Mesenchymal stem cell (in vitro differentiated cells and primary cell): ENCODE results near the gene PRDM8.
A peak's percentile ranks its signal among the peaks of the same experiment; 100 is the strongest.

Experiments
- DNase-seq: peaks from one replicate; pipeline ENCODE4 v3.0.0-alpha.2; 2013
- H2AFZ ChIP-seq: one replicate; pipeline ENCODE4 v1.6.1; 2013; ENCODE audit warnings: low read depth, mild to moderate bottlenecking, control low read depth, inconsistent platforms, low read length, moderate library complexity
- H2AK5ac ChIP-seq: 2 replicates; pipeline ENCODE4 v1.6.1; 2013; ENCODE audit warnings: low read length, moderate library complexity, mild to moderate bottlenecking, inconsistent platforms; ENCODE audit not compliant: severe bottlenecking
- H2BK120ac ChIP-seq: one replicate; pipeline ENCODE4 v1.6.1; 2013; ENCODE audit warnings: low read depth, mild to moderate bottlenecking, inconsistent platforms, low read length, moderate library complexity
- H2BK12ac ChIP-seq, 2 experiments: one replicate each; pipeline ENCODE4 v1.6.1; 2013; ENCODE audit warnings: inconsistent platforms in 2 of 2, low read length in 2 of 2, mild to moderate bottlenecking in 2 of 2, moderate library complexity in 2 of 2, control low read depth in 1 of 2
- H2BK15ac ChIP-seq: one replicate; pipeline ENCODE4 v1.6.1; 2013; ENCODE audit warnings: mild to moderate bottlenecking, low read depth, inconsistent platforms; ENCODE audit not compliant: poor library complexity, severe bottlenecking
- H2BK5ac ChIP-seq: 2 replicates; pipeline ENCODE4 v1.6.1; 2013; ENCODE audit warnings: low read depth, mild to moderate bottlenecking, low read length, control low read depth, inconsistent platforms; ENCODE audit not compliant: poor library complexity, severe bottlenecking
- H3K14ac ChIP-seq, 2 experiments: one replicate each; pipeline ENCODE4 v1.6.1; 2013; ENCODE audit warnings: inconsistent platforms in 2 of 2, low read length in 2 of 2, control low read depth in 1 of 2, mild to moderate bottlenecking in 1 of 2, moderate library complexity in 1 of 2
- H3K18ac ChIP-seq, 2 experiments: one replicate each; pipeline ENCODE4 v1.6.1; 2013; ENCODE audit warnings: inconsistent platforms in 2 of 2, low read length in 2 of 2, control low read depth in 1 of 2, low read depth in 1 of 2, mild to moderate bottlenecking in 1 of 2
- H3K23ac ChIP-seq, 2 experiments: one replicate each; pipeline ENCODE4 v1.6.1; 2013; ENCODE audit warnings: inconsistent platforms in 2 of 2, low read length in 2 of 2, mild to moderate bottlenecking in 2 of 2, moderate library complexity in 2 of 2, control low read depth in 1 of 2
- H3K27ac ChIP-seq: 2 replicates; pipeline ENCODE4 v1.5.1; 2013; ENCODE audit warnings: mild to moderate bottlenecking, moderate library complexity, low read length, control low read depth, inconsistent platforms; ENCODE audit not compliant: poor library complexity, severe bottlenecking
- H3K27me3 ChIP-seq, 2 experiments: 2 replicates each; pipeline versions ENCODE4 v1.6.1 to v1.7.0; 2013; ENCODE audit warnings: low read length in 2 of 2, mild to moderate bottlenecking in 2 of 2, moderate library complexity in 2 of 2, control low read depth in 1 of 2, inconsistent platforms in 1 of 2; ENCODE audit not compliant: control insufficient read depth in 1 of 2, insufficient read depth in 1 of 2
- H3K36me3 ChIP-seq, 2 experiments: 2 replicates each; pipeline versions ENCODE4 v1.6.1 to v1.7.0; 2013; ENCODE audit warnings: low read length in 2 of 2, control low read depth in 1 of 2, inconsistent platforms in 1 of 2, low read depth in 1 of 2, mild to moderate bottlenecking in 1 of 2; ENCODE audit not compliant: insufficient read depth in 2 of 2, control insufficient read depth in 1 of 2
- H3K4ac ChIP-seq, 2 experiments: one replicate each; pipeline ENCODE4 v1.6.1; 2013; ENCODE audit warnings: inconsistent platforms in 2 of 2, low read length in 2 of 2, mild to moderate bottlenecking in 2 of 2, moderate library complexity in 2 of 2, control low read depth in 1 of 2, low read depth in 1 of 2
- H3K4me1 ChIP-seq: 2 replicates; pipeline ENCODE4 v1.6.1; 2013; ENCODE audit warnings: low read depth, low read length, control low read depth; ENCODE audit not compliant: control insufficient read depth, insufficient read depth
- H3K4me2 ChIP-seq: 2 replicates; pipeline ENCODE4 v1.6.1; 2013; ENCODE audit warnings: low read length, mild to moderate bottlenecking, inconsistent platforms; ENCODE audit not compliant: poor library complexity, severe bottlenecking
- H3K4me3 ChIP-seq, 2 experiments: 2 replicates each; pipeline versions ENCODE4 v1.5.1 to v1.7.0; 2013; ENCODE audit warnings: low read length in 2 of 2, mild to moderate bottlenecking in 2 of 2, control low read depth in 1 of 2, low read depth in 1 of 2; ENCODE audit not compliant: insufficient read depth in 1 of 2
- H3K79me1 ChIP-seq: replicated peaks from 2 replicates; pipeline ENCODE4 v1.6.1; 2013; ENCODE audit warnings: mild to moderate bottlenecking, control low read depth, low read length, inconsistent platforms; ENCODE audit not compliant: poor library complexity, severe bottlenecking
- H3K9ac ChIP-seq: 2 replicates; pipeline ENCODE4 v1.7.0; 2013; ENCODE audit warnings: mild to moderate bottlenecking, low read length, moderate library complexity
- H3K9me3 ChIP-seq: 2 replicates; pipeline ENCODE4 v1.7.0; 2013; ENCODE audit warnings: mild to moderate bottlenecking, low read length; ENCODE audit not compliant: control insufficient read depth
- H4K8ac ChIP-seq: one replicate; pipeline ENCODE4 v1.6.1; 2013; ENCODE audit warnings: inconsistent platforms, mild to moderate bottlenecking, low read length, moderate library complexity
- H4K91ac ChIP-seq: one replicate; pipeline ENCODE4 v1.6.1; 2013; ENCODE audit warnings: mild to moderate bottlenecking, low read length, inconsistent platforms
- WGBS: methylation state at CpG from one replicate; pipeline ENCODE4 v1.1.7; 2013; ENCODE audit warnings: mixed read lengths; 5-methylcytosine and 5-hydroxymethylcytosine counted together

The PRDM8 gene

DNA sequence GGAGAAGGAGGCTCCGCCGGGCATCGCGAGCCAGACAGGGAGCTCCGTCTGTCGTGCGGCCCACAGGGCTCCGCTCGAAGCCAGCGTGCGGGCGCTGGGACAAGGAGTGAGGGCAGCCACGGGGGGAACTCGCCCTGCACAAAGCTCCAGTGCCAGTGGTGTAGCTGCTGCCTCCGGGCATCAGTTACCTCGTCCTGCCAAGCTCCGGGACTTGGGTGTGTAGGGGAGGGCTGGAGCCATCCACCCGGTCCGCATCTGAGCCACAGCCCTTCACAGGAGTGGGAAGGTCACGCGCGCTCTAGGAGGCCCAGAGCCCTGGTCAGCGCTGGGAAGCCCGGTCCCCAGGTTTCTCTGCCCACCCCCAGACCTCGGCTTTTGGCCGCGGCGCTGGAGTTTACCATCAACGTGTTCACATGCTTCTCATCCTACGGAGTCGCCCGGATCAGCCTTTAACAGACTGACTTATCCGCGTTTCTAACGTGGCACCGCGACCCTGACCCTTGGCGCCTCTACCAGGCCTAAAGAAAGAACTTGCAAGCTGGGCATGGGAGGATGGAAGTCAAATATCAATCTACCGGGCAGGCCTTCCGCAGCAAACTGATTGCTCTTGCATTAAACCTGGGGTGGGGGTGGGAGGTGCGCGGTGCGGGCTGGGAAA, 8.4 kb upstream of the PRDM8 start:
- H3K27me3 ChIP-seq: no peaks in the 10 kb centered on the region
- no peak overlapping the region for H2AK5ac ChIP-seq
- H2BK15ac ChIP-seq: no peak overlapping the region
- H3K9ac ChIP-seq: no peak overlapping the region
- no peak overlapping the region for H3K4me2 ChIP-seq
- H4K8ac ChIP-seq: no peak overlapping the region
- H2BK120ac ChIP-seq: no peak overlapping the region
- H3K4me1 ChIP-seq: peaks cover 19% of the 10 kb centered on the region
- no peak overlapping the region for H3K4ac ChIP-seq
- peak overlapping the region in 1 of 2 experiments; percentile 42 for H3K23ac ChIP-seq
- peak overlapping the region; percentile 9 for H4K91ac ChIP-seq
- no peaks in the 10 kb centered on the region for H3K9me3 ChIP-seq
- H3K79me1 ChIP-seq: peaks cover 18% of the 10 kb centered on the region
- peaks cover 3 to 8% of the 10 kb centered on the region in 2 experiments for H3K36me3 ChIP-seq
- no peak for DNase-seq
- H3K27ac ChIP-seq: no peak overlapping the region
- H2BK12ac ChIP-seq: no peak overlapping the region
- H3K14ac ChIP-seq: no peak overlapping the region
- H2BK5ac ChIP-seq: no peak overlapping the region
- WGBS: 25% methylated on average over 38 of the region's 43 CpGs
- no peak overlapping the region for H3K4me3 ChIP-seq
- no peak overlapping the region for H3K18ac ChIP-seq
- no peak overlapping the region for H2AFZ ChIP-seq

DNA sequence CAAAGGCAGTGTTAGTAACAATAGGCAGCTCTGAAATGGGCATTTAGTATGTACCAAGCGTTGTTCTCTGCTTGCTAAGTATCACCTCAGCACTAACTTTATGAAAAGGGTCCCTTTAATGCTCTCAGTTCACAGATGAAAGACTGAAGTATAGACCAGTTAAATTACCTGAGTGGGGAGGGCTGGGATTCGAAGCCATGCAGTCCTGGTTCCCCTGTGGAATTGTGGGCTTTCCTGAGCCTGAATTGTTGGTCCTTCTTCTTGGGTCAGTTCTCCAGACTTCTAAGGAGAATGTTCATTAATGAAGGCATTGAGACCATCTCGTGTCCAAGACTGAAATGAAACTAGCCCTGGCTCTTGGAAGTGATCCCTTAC, 7.7 kb upstream of the PRDM8 start:
- Histone ChIP-seq H3K4me1 (peaks cover 19% of the 10 kb centered on the region), H2AFZ (no peak overlapping the region), H3K4me3 (peak overlapping the region in 1 of 2 experiments; percentile 15), H2BK12ac (no peak overlapping the region), H3K9me3 (no peaks in the 10 kb centered on the region), H3K4me2 (peak overlapping the region; percentile 58), H3K9ac (no peak overlapping the region), H2BK15ac (no peak overlapping the region), H3K36me3 (peaks cover 3 to 8% of the 10 kb centered on the region in 2 experiments), H4K8ac (no peak overlapping the region), H3K4ac (no peak overlapping the region), H2AK5ac (no peak overlapping the region), H3K27me3 (no peaks in the 10 kb centered on the region), H3K79me1 (peaks cover 18% of the 10 kb centered on the region), H2BK5ac (no peak overlapping the region), H4K91ac (no peak overlapping the region), H3K27ac (no peak overlapping the region), H3K23ac (no peak overlapping the region), H3K18ac (no peak overlapping the region), H3K14ac (no peak overlapping the region), H2BK120ac (no peak overlapping the region)
- WGBS: 40% methylated on average over 3 of the region's 3 CpGs
- DNase-seq: no peak

DNA sequence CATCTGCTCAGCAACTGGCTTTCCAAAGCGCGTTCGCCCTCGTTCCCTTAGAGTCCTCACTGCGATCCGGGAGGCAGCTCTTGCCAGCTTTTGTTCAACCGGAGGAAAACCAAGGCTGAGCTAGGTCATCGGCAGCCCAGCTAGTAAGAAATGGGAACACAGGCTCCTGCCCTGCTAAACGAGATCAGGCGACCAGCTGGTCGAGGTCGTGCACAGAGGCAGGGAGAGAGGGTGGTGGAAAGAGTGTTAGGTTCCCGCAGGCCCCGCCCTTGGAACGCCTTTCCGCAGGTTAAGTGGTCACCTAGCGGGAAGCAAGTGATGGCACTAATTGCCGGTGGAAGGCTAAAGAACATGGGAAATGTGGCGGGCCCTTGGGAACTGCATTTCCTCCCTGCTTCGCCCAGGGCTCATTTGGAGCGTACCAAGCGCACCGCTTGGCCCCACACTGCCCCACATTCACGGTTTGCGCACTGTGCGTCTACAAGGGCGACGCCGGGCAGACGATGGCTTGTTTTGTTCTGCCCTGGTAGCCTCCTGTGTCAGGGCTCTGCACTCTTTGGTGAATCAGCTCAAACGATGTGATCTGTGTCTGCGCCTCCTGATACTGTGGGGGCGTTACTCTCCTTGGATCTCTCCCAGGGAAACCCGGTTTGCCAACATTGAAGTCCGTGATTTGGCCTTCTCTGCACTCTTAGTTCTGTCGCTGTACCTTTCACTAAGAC, 7.2 kb upstream of the PRDM8 start:
- peak overlapping the region; percentile 58 for H3K4me2 ChIP-seq
- H3K4me3 ChIP-seq: peak overlapping the region in 1 of 2 experiments; percentile 15
- H3K14ac ChIP-seq: no peak overlapping the region
- H4K8ac ChIP-seq: no peak overlapping the region
- peaks cover 16% of the 10 kb centered on the region for H3K79me1 ChIP-seq
- no peak overlapping the region for H2AFZ ChIP-seq
- 24% methylated on average over 36 of the region's 36 CpGs for WGBS
- no peak overlapping the region for H3K4ac ChIP-seq
- H3K9me3 ChIP-seq: no peaks in the 10 kb centered on the region
- no peak overlapping the region for H2BK15ac ChIP-seq
- no peak overlapping the region for H3K9ac ChIP-seq
- peaks cover 3 to 8% of the 10 kb centered on the region in 2 experiments for H3K36me3 ChIP-seq
- no peaks in the 10 kb centered on the region for H3K27me3 ChIP-seq
- no peak overlapping the region for H2BK120ac ChIP-seq
- no peak for DNase-seq
- H2AK5ac ChIP-seq: no peak overlapping the region
- peak overlapping the region in 1 of 2 experiments; percentile 38 for H3K18ac ChIP-seq
- peak overlapping the region in 1 of 2 experiments; percentile 21 for H2BK12ac ChIP-seq
- H2BK5ac ChIP-seq: no peak overlapping the region
- peak overlapping the region in 1 of 2 experiments; percentile 14 for H3K23ac ChIP-seq
- H3K4me1 ChIP-seq: peaks cover 17% of the 10 kb centered on the region
- no peak overlapping the region for H4K91ac ChIP-seq
- no peak overlapping the region for H3K27ac ChIP-seq

- peaks cover 8 to 22% of the 10 kb centered on the region in 2 experiments for H3K36me3 ChIP-seq
- no peak overlapping the region for H3K27ac ChIP-seq
- H3K4me2 ChIP-seq: no peak overlapping the region
- H3K9me3 ChIP-seq: no peaks in the 10 kb centered on the region
- 43% methylated on average over 1 of the region's 3 CpGs for WGBS
- no peaks in the 10 kb centered on the region for H3K27me3 ChIP-seq
- H3K79me1 ChIP-seq: peaks cover 16% of the 10 kb centered on the region
- no peak overlapping the region for H2AFZ ChIP-seq
- no peak overlapping the region for H4K91ac ChIP-seq
- H2BK12ac ChIP-seq: peak overlapping the region in 1 of 2 experiments; percentile 45
- H3K18ac ChIP-seq: no peak overlapping the region
- H2BK15ac ChIP-seq: no peak overlapping the region
- H2BK120ac ChIP-seq: no peak overlapping the region
- H3K4ac ChIP-seq: no peak overlapping the region
- DNase-seq: no peak
- H3K4me3 ChIP-seq: no peak overlapping the region
- peak overlapping the region; percentile 38 for H2AK5ac ChIP-seq
- no peak overlapping the region for H2BK5ac ChIP-seq
- H3K23ac ChIP-seq: no peak overlapping the region
- H4K8ac ChIP-seq: no peak overlapping the region
- peaks cover 14% of the 10 kb centered on the region for H3K4me1 ChIP-seq
- H3K9ac ChIP-seq: peak overlapping the region; percentile 7
- no peak overlapping the region for H3K14ac ChIP-seq
These were observed 4.9 kb upstream of the PRDM8 start for GRCh38 chr4:80192252-80192866.
